ENCODE results near the gene CDK2AP2.
"Not testable (repeated sequence)": the region's sequence is repeated elsewhere in the genome, so short reads cannot be mapped to it uniquely, and the experiment has no call there.

The CDK2AP2 gene, protein sequence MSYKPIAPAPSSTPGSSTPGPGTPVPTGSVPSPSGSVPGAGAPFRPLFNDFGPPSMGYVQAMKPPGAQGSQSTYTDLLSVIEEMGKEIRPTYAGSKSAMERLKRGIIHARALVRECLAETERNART

GRCh38 chr11:67507864-67508485 lies at the start of gene CDK2AP2:
TSS of gene CDK2AP2 (minus strand) at chr11:67508162. CDS start at chr11:67508082, 80 bp downstream.
- peaks cover 36% of the 10 kb centered on the region for H3K4me1 ChIP-seq (ENCODE audit: insufficient read depth, low read length, poor library complexity, severe bottlenecking)
- peaks cover 31% of the 10 kb centered on the region for H4K20me1 ChIP-seq (ENCODE audit: insufficient read depth, low read length, poor library complexity, severe bottlenecking)
- peaks cover 6% of the 10 kb centered on the region for H3F3A ChIP-seq (ENCODE audit: low read depth)
- H3K79me2 ChIP-seq (ENCODE audit: insufficient read depth, low read length), result peaks cover 32% of the 10 kb centered on the region
- TF ChIP-seq, protein P1, sequence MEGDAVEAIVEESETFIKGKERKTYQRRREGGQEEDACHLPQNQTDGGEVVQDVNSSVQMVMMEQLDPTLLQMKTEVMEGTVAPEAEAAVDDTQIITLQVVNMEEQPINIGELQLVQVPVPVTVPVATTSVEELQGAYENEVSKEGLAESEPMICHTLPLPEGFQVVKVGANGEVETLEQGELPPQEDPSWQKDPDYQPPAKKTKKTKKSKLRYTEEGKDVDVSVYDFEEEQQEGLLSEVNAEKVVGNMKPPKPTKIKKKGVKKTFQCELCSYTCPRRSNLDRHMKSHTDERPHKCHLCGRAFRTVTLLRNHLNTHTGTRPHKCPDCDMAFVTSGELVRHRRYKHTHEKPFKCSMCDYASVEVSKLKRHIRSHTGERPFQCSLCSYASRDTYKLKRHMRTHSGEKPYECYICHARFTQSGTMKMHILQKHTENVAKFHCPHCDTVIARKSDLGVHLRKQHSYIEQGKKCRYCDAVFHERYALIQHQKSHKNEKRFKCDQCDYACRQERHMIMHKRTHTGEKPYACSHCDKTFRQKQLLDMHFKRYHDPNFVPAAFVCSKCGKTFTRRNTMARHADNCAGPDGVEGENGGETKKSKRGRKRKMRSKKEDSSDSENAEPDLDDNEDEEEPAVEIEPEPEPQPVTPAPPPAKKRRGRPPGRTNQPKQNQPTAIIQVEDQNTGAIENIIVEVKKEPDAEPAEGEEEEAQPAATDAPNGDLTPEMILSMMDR (conservative IDR thresholded peaks at IDR 0.05; ENCODE audit: low read length), result no peak
- TF ChIP-seq EZH2phosphoT487 (IDR thresholded peaks at IDR 0.05; ENCODE audit: borderline replicate concordance), result no peak
- no peaks in the 10 kb centered on the region for H3K36me3 ChIP-seq (ENCODE audit: insufficient read depth, low read length)
- no peaks in the 10 kb centered on the region for H3K9me2 ChIP-seq (replicated peaks; ENCODE audit: low read depth, low read length)
- H3K27me3 ChIP-seq (ENCODE audit: insufficient read depth, low read length, poor library complexity, severe bottlenecking), result no peaks in the 10 kb centered on the region
- peak within 1 kb of the TSS; percentile 98 for H3K4me2 ChIP-seq (ENCODE audit: low read depth, low read length, poor library complexity, severe bottlenecking)
- H3K9ac ChIP-seq (ENCODE audit: low read depth, low read length, poor library complexity, severe bottlenecking), result peak within 1 kb of the TSS; percentile 78
- H3K4me3 ChIP-seq (ENCODE audit: low read length, poor library complexity, severe bottlenecking), result peak within 1 kb of the TSS; percentile 86
- peak within 1 kb of the TSS; percentile 89 for H2AFZ ChIP-seq (ENCODE audit: low read length)
- no peaks in the 10 kb centered on the region for H3K9me3 ChIP-seq (ENCODE audit: insufficient read depth, low read depth, low read length)

- H2AFZ ChIP-seq (ENCODE audit: low read length), result no peak overlapping the region
- H3K9ac ChIP-seq (ENCODE audit: low read depth, low read length, poor library complexity, severe bottlenecking), result no peak overlapping the region
- H4K20me1 ChIP-seq (ENCODE audit: insufficient read depth, low read length, poor library complexity, severe bottlenecking), result no peaks in the 10 kb centered on the region
- H3F3A ChIP-seq (ENCODE audit: low read depth), result no peaks in the 10 kb centered on the region
- no peaks in the 10 kb centered on the region for H3K36me3 ChIP-seq (ENCODE audit: insufficient read depth, low read length)
- no peaks in the 10 kb centered on the region; the same call in 1 of the 2 replicates for H3K9me3 ChIP-seq (ENCODE audit: insufficient read depth, low read depth, low read length)
- H3K4me1 ChIP-seq (ENCODE audit: insufficient read depth, low read length, poor library complexity, severe bottlenecking), result no peaks in the 10 kb centered on the region
- no peaks in the 10 kb centered on the region for H3K27me3 ChIP-seq (ENCODE audit: insufficient read depth, low read length, poor library complexity, severe bottlenecking)
- H3K9me2 ChIP-seq (replicated peaks; ENCODE audit: low read depth, low read length), result no peaks in the 10 kb centered on the region
- no peak overlapping the region for H3K4me2 ChIP-seq (ENCODE audit: low read depth, low read length, poor library complexity, severe bottlenecking)
- no peak overlapping the region for H3K4me3 ChIP-seq (ENCODE audit: low read length, poor library complexity, severe bottlenecking)
- TF ChIP-seq, protein P1 (conservative IDR thresholded peaks at IDR 0.05; ENCODE audit: low read length), result no peak
- no peak for TF ChIP-seq EZH2phosphoT487 (IDR thresholded peaks at IDR 0.05; ENCODE audit: borderline replicate concordance)
- no peaks in the 10 kb centered on the region for H3K79me2 ChIP-seq (ENCODE audit: insufficient read depth, low read length)
These were observed 48.3 kb upstream of the CDK2AP2 start for GRCh38 chr11:67556244-67556643.

- not testable (repeated sequence) for H3K79me2 ChIP-seq (ENCODE audit: insufficient read depth, low read length); H3K4me1 ChIP-seq (ENCODE audit: insufficient read depth, low read length, poor library complexity, severe bottlenecking); H4K20me1 ChIP-seq (ENCODE audit: insufficient read depth, low read length, poor library complexity, severe bottlenecking)
These were observed 43.7 kb upstream of the CDK2AP2 start for GRCh38 chr11:67551697-67552096.

DNA sequence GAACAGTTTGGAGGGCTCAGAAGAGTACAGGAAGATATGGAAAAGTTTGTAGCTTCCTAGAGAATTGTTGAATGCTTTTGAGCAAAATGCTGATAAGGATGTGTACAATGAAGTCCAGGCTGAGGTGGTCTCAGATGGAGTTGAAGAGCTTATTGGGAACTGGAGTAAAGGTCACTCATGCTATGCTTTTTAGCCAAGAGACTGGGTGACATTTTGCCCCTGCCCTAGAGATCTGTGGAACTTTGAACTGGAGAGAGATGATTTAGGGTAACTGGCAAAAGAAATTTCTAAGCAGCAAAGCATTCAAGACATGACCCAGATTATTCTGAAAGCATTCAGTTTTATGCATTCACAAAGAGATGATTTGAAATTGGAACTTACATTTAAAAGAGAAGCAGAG lies 43.2 kb upstream of the CDK2AP2 start:
- no peak for TF ChIP-seq EZH2phosphoT487 (IDR thresholded peaks at IDR 0.05; ENCODE audit: borderline replicate concordance)
- TF ChIP-seq, protein P1 (conservative IDR thresholded peaks at IDR 0.05; ENCODE audit: low read length), result no peak
- Histone ChIP-seq H2AFZ (ENCODE audit: low read length) (no peak overlapping the region), H3K4me2 (ENCODE audit: low read depth, low read length, poor library complexity, severe bottlenecking) (no peak overlapping the region), H3K36me3 (ENCODE audit: insufficient read depth, low read length) (no peaks in the 10 kb centered on the region), H3K9me2 (replicated peaks; ENCODE audit: low read depth, low read length) (no peaks in the 10 kb centered on the region), H3K9ac (ENCODE audit: low read depth, low read length, poor library complexity, severe bottlenecking) (no peak overlapping the region), H3K4me3 (ENCODE audit: low read length, poor library complexity, severe bottlenecking) (no peak overlapping the region), H3K79me2 (ENCODE audit: insufficient read depth, low read length) (no peaks in the 10 kb centered on the region), H3K4me1 (ENCODE audit: insufficient read depth, low read length, poor library complexity, severe bottlenecking) (peaks cover 4% of the 10 kb centered on the region), H3F3A (ENCODE audit: low read depth) (no peaks in the 10 kb centered on the region), H3K9me3 (ENCODE audit: insufficient read depth, low read depth, low read length) (no peaks in the 10 kb centered on the region; the same call in 1 of the 2 replicates), H4K20me1 (ENCODE audit: insufficient read depth, low read length, poor library complexity, severe bottlenecking) (no peaks in the 10 kb centered on the region), H3K27me3 (ENCODE audit: insufficient read depth, low read length, poor library complexity, severe bottlenecking) (no peaks in the 10 kb centered on the region)

More at GRCh38 chr11:67551697-67552096, 43.7 kb upstream of the CDK2AP2 start:
- H3K4me3 ChIP-seq (ENCODE audit: low read length, poor library complexity, severe bottlenecking); H3K4me2 ChIP-seq (ENCODE audit: low read depth, low read length, poor library complexity, severe bottlenecking); H3K27me3 ChIP-seq (ENCODE audit: insufficient read depth, low read length, poor library complexity, severe bottlenecking); H3K9ac ChIP-seq (ENCODE audit: low read depth, low read length, poor library complexity, severe bottlenecking); H2AFZ ChIP-seq (ENCODE audit: low read length); H3K9me2 ChIP-seq (replicated peaks; ENCODE audit: low read depth, low read length); H3K36me3 ChIP-seq (ENCODE audit: insufficient read depth, low read length); H3K9me3 ChIP-seq (ENCODE audit: insufficient read depth, low read depth, low read length); H3F3A ChIP-seq (ENCODE audit: low read depth): not testable (repeated sequence)

All from Loucy (cell line).